GM10266 (cell line): ENCODE data around the gene FBRSL1.
"Not testable (repeated sequence)": the region's sequence is repeated elsewhere in the genome, so short reads cannot be mapped to it uniquely, and the experiment has no call there.

ENCODE experiments used
- DNase-seq: peaks from one replicate; pipeline ENCODE4 v3.0.0; 2012; ENCODE audit errors: extremely low spot score
- TF ChIP-seq, protein P1 (sequence below): IDR thresholded peaks from 2 replicates; pipeline ENCODE4 v1.5.1; 2012; ENCODE audit warnings: mild to moderate bottlenecking, low read depth; ENCODE audit not compliant: control insufficient read depth, insufficient read depth; ENCODE audit errors: missing control alignments

Gene FBRSL1

DNA sequence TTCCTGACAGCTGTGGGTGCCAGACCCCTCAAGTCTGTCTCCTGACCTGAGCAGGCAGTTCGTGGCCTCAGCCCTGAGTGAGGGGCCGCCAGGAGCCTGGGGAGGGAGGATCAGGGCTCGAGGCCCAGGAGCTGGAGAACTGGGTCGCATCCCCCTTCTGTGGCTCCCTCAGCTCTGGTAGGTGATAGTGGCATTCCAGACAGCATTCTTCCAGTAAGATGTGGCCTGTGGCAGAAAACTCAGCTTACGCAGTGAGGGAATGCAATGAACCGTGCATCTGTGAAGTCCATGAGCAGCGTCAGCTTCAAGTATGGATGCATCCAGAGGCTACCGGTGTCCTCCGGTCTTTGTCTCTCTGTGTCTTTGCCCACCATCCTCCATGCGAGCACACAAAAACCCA is 28.4 kb upstream of the FBRSL1 start:
- no peak for DNase-seq
- TF ChIP-seq, protein P1, sequence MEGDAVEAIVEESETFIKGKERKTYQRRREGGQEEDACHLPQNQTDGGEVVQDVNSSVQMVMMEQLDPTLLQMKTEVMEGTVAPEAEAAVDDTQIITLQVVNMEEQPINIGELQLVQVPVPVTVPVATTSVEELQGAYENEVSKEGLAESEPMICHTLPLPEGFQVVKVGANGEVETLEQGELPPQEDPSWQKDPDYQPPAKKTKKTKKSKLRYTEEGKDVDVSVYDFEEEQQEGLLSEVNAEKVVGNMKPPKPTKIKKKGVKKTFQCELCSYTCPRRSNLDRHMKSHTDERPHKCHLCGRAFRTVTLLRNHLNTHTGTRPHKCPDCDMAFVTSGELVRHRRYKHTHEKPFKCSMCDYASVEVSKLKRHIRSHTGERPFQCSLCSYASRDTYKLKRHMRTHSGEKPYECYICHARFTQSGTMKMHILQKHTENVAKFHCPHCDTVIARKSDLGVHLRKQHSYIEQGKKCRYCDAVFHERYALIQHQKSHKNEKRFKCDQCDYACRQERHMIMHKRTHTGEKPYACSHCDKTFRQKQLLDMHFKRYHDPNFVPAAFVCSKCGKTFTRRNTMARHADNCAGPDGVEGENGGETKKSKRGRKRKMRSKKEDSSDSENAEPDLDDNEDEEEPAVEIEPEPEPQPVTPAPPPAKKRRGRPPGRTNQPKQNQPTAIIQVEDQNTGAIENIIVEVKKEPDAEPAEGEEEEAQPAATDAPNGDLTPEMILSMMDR: no peak

DNA sequence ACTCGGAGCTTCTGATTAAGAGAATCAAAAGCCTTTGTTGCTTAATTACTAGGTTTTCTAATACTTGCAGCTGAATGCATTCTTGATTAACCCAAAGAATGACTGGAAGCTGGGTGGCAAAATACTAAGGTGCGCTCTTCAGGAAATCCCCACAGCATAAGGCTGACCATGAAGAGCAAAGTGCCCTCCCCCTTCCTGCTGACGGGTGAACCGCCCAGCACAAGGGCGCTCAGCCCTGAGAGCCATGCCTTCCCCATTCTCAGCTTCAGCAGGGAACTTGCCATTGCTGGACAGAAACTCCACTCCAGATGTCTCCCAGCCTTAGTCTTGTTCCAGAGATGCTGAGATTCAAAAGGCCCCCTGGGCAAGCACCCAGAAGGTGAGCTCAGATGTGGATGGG is 27.2 kb upstream of the FBRSL1 start:
- TF ChIP-seq, protein P1: no peak
- DNase-seq: no peak

DNA sequence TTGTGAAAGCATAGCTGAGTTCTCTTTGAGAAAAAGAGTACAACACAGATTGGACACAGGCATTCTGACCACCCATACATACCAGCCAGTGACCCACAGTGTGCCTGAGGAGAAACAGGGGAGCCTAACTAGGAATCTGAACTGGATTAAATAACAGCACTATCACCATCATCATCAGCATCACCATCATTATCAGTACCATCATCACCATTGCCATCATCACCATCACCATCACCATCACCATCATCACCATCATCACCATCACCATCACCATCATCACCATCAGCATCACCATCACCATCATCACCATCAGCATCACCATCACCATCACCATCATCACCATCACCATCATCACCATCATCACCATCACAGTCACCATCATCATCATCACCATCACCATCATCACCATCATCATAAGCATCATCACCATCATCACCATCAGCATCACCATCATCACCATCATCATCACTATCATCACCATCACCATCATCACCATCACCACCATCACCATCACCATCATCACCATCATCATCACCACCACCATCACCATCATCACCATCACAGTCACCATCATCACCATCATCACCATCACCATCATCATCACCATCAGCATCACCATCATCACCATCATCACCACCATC is 26.5 kb upstream of the FBRSL1 start:
- not testable (repeated sequence) for DNase-seq

DNA sequence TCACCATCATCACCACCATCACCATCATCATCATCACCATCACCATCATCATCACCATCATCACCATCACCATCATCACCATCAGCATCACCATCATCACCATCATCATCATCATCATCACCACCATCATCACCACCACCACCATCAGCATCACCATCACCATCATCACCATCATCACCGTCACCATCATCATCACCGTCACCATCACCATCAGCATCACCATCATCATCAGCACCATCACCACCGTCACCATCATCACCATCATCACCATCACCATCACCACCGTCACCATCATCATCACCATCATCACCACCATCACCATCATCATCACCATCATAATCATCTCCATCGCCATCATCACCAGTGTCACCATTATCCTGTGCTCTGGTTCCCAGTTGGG is 25.6 kb upstream of the FBRSL1 start:
- not testable (repeated sequence) for DNase-seq

DNA sequence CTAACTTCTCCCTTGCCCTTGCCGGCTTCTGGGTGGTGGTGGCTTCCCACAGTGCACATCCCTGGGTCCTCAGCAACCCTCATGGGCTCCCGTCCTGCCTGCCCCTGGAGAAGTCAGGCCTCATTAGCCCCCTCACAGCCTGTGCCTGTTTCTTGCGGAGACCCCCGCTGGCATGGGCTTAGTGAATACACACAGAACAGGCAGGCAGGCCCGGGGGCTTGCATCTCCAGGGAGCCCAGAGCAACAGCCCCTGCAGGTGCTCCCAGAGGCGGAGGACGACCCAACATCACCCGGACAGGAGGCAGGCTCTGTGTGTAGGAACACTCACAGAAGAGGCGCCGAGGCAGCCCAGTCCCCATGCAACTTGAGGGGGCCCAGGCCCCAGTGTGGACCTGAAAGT is 25.1 kb upstream of the FBRSL1 start:
- TF ChIP-seq, protein P1: no peak
- DNase-seq: no peak

DNA sequence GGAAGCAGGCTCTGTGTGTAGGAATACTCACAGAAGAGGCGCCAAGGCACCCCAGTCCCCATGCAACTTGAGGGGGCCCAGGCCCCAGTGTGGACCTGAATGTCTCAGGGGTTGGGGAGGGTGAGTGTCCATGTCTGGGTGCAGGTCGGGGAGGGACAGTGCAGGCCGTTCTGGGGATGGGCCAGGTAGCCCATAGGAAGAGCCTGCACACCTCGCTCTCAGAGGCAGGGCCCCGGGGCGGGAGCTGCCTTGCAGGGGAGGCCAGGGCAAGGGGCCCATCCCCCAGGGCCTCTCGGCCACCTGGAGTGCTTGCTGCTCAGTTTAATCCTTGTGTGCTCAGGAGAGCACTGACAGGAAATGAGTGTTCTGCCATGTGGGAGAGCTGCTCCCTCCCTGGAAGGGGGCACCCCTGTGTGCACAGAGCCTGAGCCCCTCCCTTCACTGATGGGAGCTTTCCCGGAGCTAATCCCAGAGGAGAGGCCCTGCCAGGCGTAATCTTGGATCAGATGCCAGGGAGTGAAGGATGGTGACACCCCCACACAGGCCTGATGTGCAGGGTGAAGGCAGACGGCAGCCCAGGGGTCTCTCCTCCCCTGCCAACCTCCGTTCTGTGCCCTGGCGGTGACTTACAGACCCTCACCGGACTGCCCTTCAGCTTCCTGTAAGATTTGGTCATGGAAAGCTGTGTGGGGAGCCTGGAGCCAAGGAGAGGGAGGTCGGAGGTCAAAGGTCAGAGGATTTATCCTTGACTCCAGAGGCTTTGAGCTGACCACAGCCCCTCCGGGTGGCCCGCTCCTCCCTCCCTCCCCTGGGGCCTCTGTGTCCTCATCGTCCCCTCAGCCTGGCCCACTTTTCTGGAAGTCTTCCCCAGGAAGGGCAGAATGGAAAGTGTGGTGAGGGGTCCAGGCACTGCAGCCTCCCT is 24.4 kb upstream of the FBRSL1 start:
- no peak for DNase-seq

DNA sequence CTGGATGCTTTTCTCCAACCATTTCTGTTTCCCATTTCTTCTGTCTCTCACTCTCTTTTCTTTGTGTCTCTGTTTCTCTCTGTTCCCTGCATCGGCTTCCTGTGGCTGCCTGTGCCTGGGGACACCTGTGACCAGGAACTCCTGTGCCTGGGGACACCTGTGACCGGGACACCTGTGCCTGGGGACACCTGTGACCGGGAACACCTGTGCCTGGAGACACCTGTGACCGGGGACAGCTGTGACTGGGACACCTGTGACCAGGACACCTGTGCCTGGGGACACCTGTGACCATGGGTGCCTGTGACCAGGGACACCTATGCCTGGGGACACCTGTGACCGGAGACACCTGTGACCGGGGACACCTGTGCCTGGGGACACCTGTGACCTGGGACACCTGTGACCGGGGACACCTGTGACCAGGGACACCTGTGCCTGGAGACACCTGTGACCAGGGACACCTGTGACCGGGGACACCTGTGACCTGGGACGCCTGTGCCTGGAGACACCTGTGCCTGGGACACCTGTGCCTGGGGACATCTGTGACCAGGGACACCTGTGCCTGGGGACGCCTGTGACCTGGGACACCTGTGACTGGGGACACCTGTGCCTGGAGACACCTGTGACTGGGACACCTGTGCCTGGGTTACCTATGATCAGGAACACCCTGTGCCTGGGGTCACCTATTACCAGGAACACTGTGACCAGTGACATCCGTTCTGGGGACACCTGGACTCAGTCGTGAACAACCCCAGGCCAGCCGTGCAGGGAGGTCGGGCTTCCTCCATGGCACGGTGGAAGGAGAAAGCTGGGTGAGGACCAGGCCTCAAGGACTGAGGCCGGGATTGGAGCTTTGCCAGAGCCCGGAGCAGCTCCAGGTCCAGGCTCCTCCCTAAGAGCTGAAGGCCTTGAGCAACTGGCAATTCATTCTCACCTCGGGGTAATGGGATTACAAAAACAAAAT is 23.4 kb upstream of the FBRSL1 start:
- TF ChIP-seq, protein P1: no peak
- no peak for DNase-seq

More for the DNA sequence above, 24.4 kb upstream of the FBRSL1 start:
- TF ChIP-seq, protein P1: no peak
